ENCODE data around the gene ASB6.
"Not testable (repeated sequence)": the region's sequence is repeated elsewhere in the genome, so short reads cannot be mapped to it uniquely, and the experiment has no call there.

The ASB6 gene

GRCh38 chr9:129640871-129641749 is 841 bp downstream of the ASB6 start:
- DNase-seq = no peak

- no peak for DNase-seq
Measured at GRCh38 chr9:129640086-129640870, 1.7 kb downstream of the ASB6 start.

- no peak for DNase-seq
Measured at GRCh38 chr9:129639756-129640085, 2.2 kb downstream of the ASB6 start.

GRCh38 chr9:129639034-129639630 is 2.8 kb downstream of the ASB6 start:
- DNase-seq = no peak

GRCh38 chr9:129637673-129638439 is 4.1 kb downstream of the ASB6 start:
- DNase-seq = no peak

GRCh38 chr9:129637102-129637501 is 4.8 kb downstream of the ASB6 start:
- no peak for DNase-seq

GRCh38 chr9:129636343-129636742 is 5.6 kb downstream of the ASB6 start:
- not testable (repeated sequence) for DNase-seq

- no peak for DNase-seq
Measured at GRCh38 chr9:129635099-129636065, 6.6 kb downstream of the ASB6 start.

GRCh38 chr9:129633848-129634247 is 8.1 kb downstream of the ASB6 start:
- DNase-seq = no peak

GRCh38 chr9:129633207-129633606 is 8.7 kb downstream of the ASB6 start:
- no peak for DNase-seq

GRCh38 chr9:129632460-129632859 is 9.5 kb downstream of the ASB6 start:
- DNase-seq = no peak

- no peak for DNase-seq
Measured at GRCh38 chr9:129631674-129632129, 10.2 kb downstream of the ASB6 start.

- no peak for DNase-seq
Measured at GRCh38 chr9:129630967-129631673, 10.8 kb downstream of the ASB6 start.

- no peak for DNase-seq
Measured at GRCh38 chr9:129629251-129629820, 12.6 kb downstream of the ASB6 start.

- no peak for DNase-seq
Measured at GRCh38 chr9:129628709-129629108, 13.2 kb downstream of the ASB6 start.

GRCh38 chr9:129627556-129628440 is 14.2 kb downstream of the ASB6 start:
- no peak for DNase-seq

GRCh38 chr9:129626625-129627284 is 15.2 kb downstream of the ASB6 start:
- DNase-seq = no peak

GRCh38 chr9:129626079-129626624 is 15.8 kb downstream of the ASB6 start, which contains the start of gene NTMT1:
NTMT1 (plus strand) TSS chr9:129626163; CDS start chr9:129632704, 6,541 bp downstream.
- DNase-seq = peak; percentile 89 to 95

Measured in stimulated activated CD4-positive, alpha-beta T cell treated with anti-CD3 and anti-CD28 coated beads, Interleukin-2, amount 100 ng/mL, for 48 hours (primary cell).